Measurements from ENCODE around the gene RPP14. TPM values are rescaled to one million over a fixed set of nuclear protein-coding genes. Genes with fewer than 3 reads are reported as not detected.
A peak's percentile ranks its signal among the peaks of the same experiment; 100 is the strongest.

RPP14 gene
- total RNA-seq, 2 donors from 2014 or later = 22.0 to 23.6 TPM

DNA sequence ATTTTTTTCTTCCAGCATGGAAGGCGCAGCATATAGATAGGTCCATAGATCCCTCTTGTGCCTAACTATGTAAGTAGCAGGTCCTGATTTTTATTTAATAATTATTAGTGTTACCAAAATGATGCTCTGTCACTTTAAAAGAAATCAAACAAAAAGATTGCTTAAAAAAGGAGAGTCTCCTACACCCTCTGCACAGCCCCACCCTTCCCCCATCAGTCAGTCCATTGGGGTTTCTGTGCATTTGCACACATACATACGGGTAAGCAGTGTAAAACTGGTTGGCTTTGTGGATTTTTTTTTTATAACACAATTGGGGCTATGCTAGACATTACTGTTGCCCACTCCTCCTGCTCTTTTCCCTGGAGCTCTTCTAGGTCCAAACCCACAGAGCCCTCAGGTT lies 7.0 kb upstream of the RPP14 start:
- Mint-ChIP-seq H3K9me3 (peaks cover under 1% of the 10 kb centered on the region), H3K27ac (no peak overlapping the region), H3K4me3 (no peak overlapping the region), H3K4me1 (peaks cover 3% of the 10 kb centered on the region), H3K36me3 (ENCODE audit: low read depth) (peaks cover 1% of the 10 kb centered on the region), H3K27me3 (ENCODE audit: insufficient read depth) (peaks cover 21% of the 10 kb centered on the region)
- WGBS, 2 experiments (ENCODE audit: insufficient coverage in 1 of 2, insufficient read length in 1 of 2) = 90 to 100% methylated on average over 1 of the region's 2 CpGs
- Histone ChIP-seq H3K27me3 (ENCODE audit: control insufficient read depth, insufficient read depth, low read length, poor library complexity, severe bottlenecking) (peaks cover 11% of the 10 kb centered on the region), H3K36me3 (ENCODE audit: control insufficient read depth, insufficient read depth, low read length) (no peaks in the 10 kb centered on the region), H3K4me1 (ENCODE audit: control insufficient read depth, insufficient read depth, low read length) (no peaks in the 10 kb centered on the region), H3K9me3 (ENCODE audit: control insufficient read depth, low read length) (no peaks in the 10 kb centered on the region), H3K27ac (ENCODE audit: low read depth, low read length) (no peak overlapping the region), H3K9ac (ENCODE audit: extremely low read depth, low read length, poor library complexity, severe bottlenecking) (no peak overlapping the region), H3K4me3 (ENCODE audit: low read length) (no peak overlapping the region)
- DNase-seq = no peak
- no peak for TF ChIP-seq CTCF (conservative IDR thresholded peaks at IDR 0.05)

- Mint-ChIP-seq H3K4me3 (no peak overlapping the region), H3K9me3 (no peaks in the 10 kb centered on the region), H3K36me3 (ENCODE audit: low read depth) (no peaks in the 10 kb centered on the region), H3K27ac (no peak overlapping the region), H3K27me3 (ENCODE audit: insufficient read depth) (peaks cover 21% of the 10 kb centered on the region), H3K4me1 (peaks cover 3% of the 10 kb centered on the region)
- 25 to 29% methylated on average over 7 to 8 of the region's 8 CpGs for WGBS, 2 experiments (ENCODE audit: insufficient coverage in 1 of 2, insufficient read length in 1 of 2)
- TF ChIP-seq CTCF (conservative IDR thresholded peaks at IDR 0.05) = peak; percentile 83
- H3K4me1 ChIP-seq (ENCODE audit: control insufficient read depth, insufficient read depth, low read length) = no peaks in the 10 kb centered on the region
- no peak overlapping the region for H3K9ac ChIP-seq (ENCODE audit: extremely low read depth, low read length, poor library complexity, severe bottlenecking)
- H3K4me3 ChIP-seq (ENCODE audit: low read length) = no peak overlapping the region
- H3K9me3 ChIP-seq (ENCODE audit: control insufficient read depth, low read length) = no peaks in the 10 kb centered on the region
- H3K27me3 ChIP-seq (ENCODE audit: control insufficient read depth, insufficient read depth, low read length, poor library complexity, severe bottlenecking) = peaks cover 11% of the 10 kb centered on the region
- H3K27ac ChIP-seq (ENCODE audit: low read depth, low read length) = no peak overlapping the region
- peak; percentile 60 for DNase-seq
- H3K36me3 ChIP-seq (ENCODE audit: control insufficient read depth, insufficient read depth, low read length) = no peaks in the 10 kb centered on the region
Observed at GRCh38 chr3:58299839-58300516, 6.1 kb upstream of the RPP14 start.

GRCh38 chr3:58307639-58308215 lies 1.7 kb downstream of the RPP14 start:
- Histone ChIP-seq H3K27me3 (ENCODE audit: control insufficient read depth, insufficient read depth, low read length, poor library complexity, severe bottlenecking) (peaks cover 4% of the 10 kb centered on the region), H3K4me1 (ENCODE audit: control insufficient read depth, insufficient read depth, low read length) (peaks cover 9% of the 10 kb centered on the region), H3K36me3 (ENCODE audit: control insufficient read depth, insufficient read depth, low read length) (peaks cover 37% of the 10 kb centered on the region), H3K4me3 (ENCODE audit: low read length) (peak overlapping the region; percentile 87), H3K9me3 (ENCODE audit: control insufficient read depth, low read length) (no peaks in the 10 kb centered on the region), H3K9ac (ENCODE audit: extremely low read depth, low read length, poor library complexity, severe bottlenecking) (peak overlapping the region; percentile 93), H3K27ac (ENCODE audit: low read depth, low read length) (no peak overlapping the region)
- peak; percentile 75 for TF ChIP-seq CTCF (conservative IDR thresholded peaks at IDR 0.05)
- H3K4me3 Mint-ChIP-seq = peak overlapping the region; percentile 98
- H3K4me1 Mint-ChIP-seq = peaks cover 17% of the 10 kb centered on the region
- H3K27me3 Mint-ChIP-seq (ENCODE audit: insufficient read depth) = peaks cover 3% of the 10 kb centered on the region
- peaks cover 39% of the 10 kb centered on the region for H3K36me3 Mint-ChIP-seq (ENCODE audit: low read depth)
- peak overlapping the region; percentile 100 for H3K27ac Mint-ChIP-seq
- peak; percentile 55 for DNase-seq
- no peaks in the 10 kb centered on the region for H3K9me3 Mint-ChIP-seq
- 79 to 84% methylated on average over 5 to 10 of the region's 10 CpGs for WGBS, 2 experiments (ENCODE audit: insufficient coverage in 1 of 2, insufficient read length in 1 of 2)
